Left renal pelvis (tissue), 4 donors: Measurements from ENCODE around the gene SLC13A4. TPM values are rescaled to one million over a fixed set of nuclear protein-coding genes. Genes with fewer than 3 reads are reported as not detected.
"Not testable (repeated sequence)": the region's sequence is repeated elsewhere in the genome, so short reads cannot be mapped to it uniquely, and the experiment has no call there.

Experiments used
- DNase-seq, 4 donors: peaks; one replicate each; pipeline ENCODE4 v3.0.0-alpha.2; 2013; ENCODE audit warnings: low read depth in 4 of 4, low spot score in 3 of 4
- polyA plus RNA-seq, 4 donors: library from polyadenylated mRNA; unstranded; fragments of 120-200 nt; gene quantifications; one replicate each; pipeline ENCODE4 v1.2.1, GENCODE V29; 2013; ENCODE audit not compliant: insufficient read length in 4 of 4

The SLC13A4 gene
- polyA plus RNA-seq, 4 donors = 0.85 to 3.1 (median 2.1) TPM

DNA sequence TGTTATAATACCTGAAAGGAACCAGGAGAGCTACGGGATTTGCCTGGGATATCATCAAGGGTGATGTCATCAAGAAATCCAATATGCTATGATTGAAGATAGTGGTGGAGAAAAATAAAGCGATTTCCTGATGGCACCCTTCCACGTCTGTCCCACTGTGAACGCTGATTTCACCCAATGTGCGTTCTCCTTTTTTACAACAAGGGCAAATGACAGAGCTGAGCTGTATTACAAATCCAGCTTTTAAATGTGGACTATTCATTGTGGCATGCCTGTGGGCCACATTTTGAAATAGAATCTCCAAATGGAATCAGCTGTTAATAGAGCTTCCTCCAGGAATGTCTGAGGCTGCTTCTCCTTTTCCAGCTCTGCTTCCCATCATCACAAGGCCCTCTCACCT is 23.3 kb downstream of the SLC13A4 start:
- DNase-seq = no peak

DNA sequence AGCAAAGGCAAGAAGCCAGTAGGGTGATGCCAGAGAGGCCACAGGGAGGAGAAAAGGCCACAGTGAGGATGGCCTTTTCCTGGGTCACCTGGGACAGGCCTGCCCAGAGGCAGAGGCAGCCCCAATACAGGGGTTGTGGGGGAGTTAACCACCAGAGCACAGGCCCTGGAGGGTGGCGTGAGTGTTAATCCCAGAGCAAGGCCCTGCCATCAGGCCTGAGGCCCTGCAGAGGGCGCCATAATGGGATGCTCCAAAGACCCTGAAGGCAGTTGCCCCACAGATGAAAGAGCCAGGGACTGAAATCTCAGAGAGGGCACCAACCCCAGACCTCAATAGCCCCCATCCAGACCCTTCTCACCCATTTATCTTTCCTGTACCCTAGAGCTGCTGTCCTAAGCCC is 23.9 kb downstream of the SLC13A4 start:
- DNase-seq = no peak

DNA sequence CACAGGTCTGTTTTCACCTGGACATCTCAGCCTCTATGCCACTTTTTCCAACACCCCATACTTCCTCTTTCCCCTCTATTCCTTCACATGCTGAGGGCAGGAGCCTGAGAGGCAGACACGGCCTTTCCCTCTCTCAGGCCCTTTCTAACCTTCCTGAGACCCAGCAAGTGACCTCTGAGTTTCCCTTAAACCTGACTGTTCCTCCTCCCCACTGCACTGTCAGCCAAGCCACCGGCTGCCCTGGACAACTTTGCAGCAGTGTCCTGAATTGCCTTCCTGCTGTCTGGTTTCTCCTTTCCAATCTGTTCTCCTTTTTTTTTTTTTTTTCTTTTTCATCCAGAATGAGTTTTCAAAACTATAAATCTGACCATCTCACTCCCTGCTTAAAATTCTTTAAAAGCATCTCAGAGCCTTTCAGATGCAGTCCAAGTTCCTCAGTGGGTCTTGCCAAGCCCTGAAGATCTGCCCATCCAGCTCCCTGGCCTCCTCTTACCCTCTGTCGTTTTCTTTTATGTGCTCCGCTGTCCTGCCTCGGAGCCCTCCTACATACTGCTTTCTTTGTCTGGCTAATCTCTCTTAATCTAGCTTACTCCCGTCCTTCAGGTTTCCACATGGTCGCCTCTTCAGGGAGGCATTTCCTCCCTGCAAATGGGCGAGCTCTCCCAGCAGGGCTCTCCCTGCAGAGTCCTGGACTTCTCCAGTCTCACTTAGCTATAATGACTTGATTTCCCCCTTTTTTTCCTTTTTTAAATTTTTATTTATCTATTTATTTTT is 30.5 kb downstream of the SLC13A4 start:
- no peak for DNase-seq

DNA sequence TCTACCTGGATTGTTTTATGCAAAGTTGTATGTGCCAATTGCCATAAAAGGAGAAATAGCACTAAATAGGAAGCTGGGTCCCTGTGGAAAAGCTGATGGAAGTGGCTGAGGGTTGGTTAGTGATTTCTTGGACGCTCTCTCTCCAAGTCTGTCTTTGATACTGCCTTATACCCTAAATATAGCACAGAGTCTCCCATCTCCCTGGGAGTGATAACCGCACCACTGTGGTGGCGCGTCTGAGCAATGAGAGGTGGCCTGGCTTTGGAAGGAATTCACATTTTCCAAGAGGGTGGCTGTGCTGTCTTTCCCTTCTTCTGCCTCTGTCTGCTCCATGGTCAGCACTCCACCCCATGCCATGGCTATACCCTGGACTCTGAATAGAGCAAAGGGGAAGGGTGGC is 34.4 kb downstream of the SLC13A4 start:
- DNase-seq = no peak

GRCh38 chr7:135692606-135693005 is 35.4 kb downstream of the SLC13A4 start:
- DNase-seq = not testable (repeated sequence)

DNA sequence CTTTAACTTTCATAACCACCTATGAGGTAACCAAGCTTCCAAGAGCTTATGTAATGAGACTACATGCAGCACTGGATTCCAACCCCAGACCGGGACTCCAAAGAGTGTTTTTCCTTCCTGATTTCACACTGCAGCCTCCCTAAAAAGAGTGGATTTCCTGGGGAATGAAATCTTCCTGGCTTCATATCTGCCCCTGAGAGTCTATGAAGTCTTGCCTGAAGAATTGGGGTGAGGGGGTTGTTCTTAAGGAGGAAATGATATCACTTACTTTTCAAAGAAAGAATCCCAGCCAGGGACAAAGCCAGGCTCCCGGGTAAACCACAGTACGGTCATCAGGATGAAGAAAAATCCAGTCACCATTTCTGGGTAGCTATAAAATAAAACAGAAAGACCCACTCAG is 35.9 kb downstream of the SLC13A4 start:
- no peak for DNase-seq

DNA sequence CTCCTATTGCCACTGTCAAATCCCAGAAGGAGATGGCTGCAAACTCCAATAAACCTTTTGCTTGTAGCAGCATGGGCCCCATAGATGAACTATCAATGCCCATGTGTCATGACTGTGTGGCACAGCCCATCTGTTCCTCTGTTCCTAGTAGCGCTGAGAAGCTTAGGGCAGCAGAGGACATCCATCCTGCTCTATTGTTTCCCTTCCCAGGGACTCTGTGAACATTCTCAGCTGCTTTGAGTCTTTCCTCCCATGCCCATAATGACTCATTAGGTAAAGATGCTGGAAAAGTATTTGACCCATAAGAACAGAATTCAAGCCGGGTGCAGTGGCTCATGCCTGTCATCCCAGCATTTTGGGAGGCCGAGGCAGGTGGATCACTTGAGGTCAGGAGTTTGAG is 37.4 kb downstream of the SLC13A4 start:
- DNase-seq = no peak

DNA sequence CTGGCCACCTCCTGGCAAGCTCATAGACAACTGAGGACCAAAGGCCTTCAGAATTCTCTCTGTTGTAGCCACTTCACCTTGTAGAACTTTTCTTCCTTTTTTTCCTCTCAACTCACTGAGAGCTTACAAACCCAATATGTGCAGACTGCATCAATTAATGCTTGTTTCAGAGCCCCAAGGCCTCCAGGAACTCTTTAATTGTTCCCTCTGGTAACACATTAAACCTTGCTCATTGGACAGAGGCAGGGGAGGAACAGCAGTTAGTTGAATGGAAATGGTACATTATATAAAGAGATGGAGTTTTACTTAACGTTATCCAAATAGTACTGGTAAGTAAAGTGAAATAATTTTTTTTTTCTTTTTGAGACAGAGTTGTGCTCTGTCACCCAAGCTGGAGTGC is 40.5 kb downstream of the SLC13A4 start:
- no peak for DNase-seq

- DNase-seq = no peak
Measured at GRCh38 chr7:135685306-135686084, 42.5 kb downstream of the SLC13A4 start.

GRCh38 chr7:135684699-135685098 is 43.3 kb downstream of the SLC13A4 start:
- DNase-seq = no peak

GRCh38 chr7:135684136-135684535 is 43.9 kb downstream of the SLC13A4 start:
- no peak for DNase-seq

- no peak for DNase-seq
Measured at GRCh38 chr7:135683609-135684008, 44.4 kb downstream of the SLC13A4 start.

DNA sequence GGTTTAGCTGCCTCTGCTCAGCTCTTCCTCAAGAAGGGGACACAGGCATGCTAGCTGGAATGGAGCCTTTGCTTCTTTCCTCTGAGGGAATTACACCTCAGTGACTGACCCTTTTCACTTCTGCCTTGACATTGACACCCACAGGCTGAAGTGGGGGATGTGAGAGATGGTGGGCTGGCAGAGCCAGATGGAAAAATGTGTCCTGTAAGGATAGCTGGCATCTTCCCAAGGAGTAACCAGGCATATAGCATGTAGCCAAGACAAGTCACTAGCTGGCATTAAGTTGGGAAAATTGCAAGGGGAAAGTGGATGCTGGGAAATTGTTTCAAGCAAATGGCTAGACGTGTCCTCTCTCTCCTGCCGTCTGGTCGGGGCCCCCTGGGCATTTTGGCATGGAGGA is 45.8 kb downstream of the SLC13A4 start:
- no peak for DNase-seq

DNA sequence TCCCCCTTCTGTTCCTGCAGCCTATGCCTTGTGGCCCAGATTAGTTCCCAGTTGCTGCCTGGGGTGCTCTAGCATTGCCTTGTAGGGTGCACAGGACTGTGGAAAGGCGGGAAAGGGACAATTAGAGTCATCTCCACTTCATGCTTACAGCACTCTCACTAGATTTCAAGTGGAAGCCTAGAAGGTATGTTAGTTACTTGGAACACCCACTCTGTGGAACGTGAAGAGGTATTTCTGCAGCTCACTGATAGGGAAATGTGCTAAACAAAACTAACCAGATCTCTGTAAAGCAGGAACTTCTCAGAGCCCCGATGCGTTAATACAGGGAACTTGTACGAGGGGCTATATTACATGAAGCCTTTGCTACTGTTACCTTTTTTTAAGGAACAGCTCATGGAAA is 46.2 kb downstream of the SLC13A4 start:
- no peak for DNase-seq

DNA sequence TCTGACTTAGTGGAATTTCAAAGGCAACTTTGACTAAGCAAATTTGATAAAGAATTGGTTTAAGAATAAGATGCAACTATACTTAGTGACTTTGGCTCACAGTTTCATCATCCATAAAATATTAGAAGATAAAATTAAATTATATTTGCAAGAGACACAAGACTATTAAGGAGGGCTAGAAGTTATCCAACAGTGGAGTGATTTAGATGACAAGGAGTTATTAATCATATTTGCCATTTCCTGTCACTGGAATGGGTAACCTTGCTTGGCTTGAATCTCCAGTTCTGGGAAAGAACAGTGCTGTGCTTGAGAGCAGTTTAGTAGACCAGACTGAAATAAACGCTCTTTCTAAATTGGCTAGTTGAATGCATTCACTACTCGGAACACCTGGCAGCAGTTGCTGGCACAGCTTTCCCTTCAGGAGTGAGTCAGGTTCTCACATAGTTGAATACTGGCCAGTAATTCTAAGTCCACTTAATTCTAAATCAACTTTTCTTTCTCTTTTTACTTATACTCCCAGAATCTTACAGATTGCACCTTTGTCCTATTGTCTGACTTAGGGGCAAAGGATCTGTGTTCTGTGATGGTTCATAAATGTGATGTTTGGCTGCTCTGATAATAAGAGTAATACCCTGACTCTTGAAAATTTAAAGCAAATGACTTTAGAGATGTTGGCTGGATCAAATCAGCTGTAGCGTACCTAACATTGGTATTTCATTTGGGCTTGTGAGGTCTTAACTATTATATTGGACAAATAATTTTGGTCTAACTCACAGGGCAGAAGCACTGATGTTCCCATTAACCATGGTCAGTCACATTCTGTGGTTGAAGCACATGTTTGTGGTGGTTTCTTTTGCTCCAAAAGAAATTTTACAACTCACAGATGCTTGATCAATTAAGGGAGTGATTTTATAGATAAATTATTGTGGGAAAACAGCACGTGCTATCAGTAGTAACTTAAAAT is 49.1 kb downstream of the SLC13A4 start:
- DNase-seq = no peak

DNA sequence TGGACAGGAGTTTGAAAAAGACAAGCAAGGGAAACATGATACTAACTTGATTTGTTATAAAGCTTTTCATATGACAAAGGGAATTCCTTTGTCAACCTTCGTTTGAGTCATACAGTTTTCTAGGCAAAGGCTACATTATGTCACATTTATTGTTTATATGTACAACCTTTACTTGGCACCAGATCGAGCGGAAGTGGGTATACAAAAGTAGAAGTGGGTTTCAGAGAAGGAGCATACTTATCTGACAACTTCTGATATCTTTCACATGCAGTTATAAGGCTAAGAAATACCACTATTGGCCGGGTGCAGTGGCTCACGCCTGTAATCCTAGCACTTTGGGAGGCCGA is 54.7 kb downstream of the SLC13A4 start:
- DNase-seq = no peak

GRCh38 chr7:135672560-135673359 is 55.2 kb downstream of the SLC13A4 start:
- no peak for DNase-seq

DNA sequence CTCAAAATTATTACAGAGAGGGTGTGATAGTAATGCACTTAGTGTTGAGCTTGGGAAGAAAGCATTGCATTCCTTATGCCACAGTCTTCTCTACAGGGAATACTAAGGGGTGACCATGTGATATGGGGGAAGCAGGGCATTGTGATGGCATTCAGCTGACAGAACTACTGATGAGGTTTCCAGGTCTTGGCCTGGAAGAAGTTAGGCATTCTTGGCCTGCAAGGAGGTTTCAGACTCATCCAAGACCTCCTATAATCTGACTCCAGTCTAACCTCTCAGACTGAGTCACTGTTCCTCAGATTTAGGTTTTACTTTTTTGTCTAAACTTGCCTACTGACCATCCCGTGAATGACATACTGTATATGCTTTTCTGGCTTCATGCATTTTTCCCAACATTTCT is 57.8 kb downstream of the SLC13A4 start:
- no peak for DNase-seq

GRCh38 chr7:135669774-135670173 is 58.2 kb downstream of the SLC13A4 start:
- no peak for DNase-seq

- not testable (repeated sequence) for DNase-seq
Measured at GRCh38 chr7:135668852-135669395, 59.1 kb downstream of the SLC13A4 start.
